ENCODE data around the gene ESRRB.
A peak's percentile ranks its signal among the peaks of the same experiment; 100 is the strongest.

Gene ESRRB

DNA sequence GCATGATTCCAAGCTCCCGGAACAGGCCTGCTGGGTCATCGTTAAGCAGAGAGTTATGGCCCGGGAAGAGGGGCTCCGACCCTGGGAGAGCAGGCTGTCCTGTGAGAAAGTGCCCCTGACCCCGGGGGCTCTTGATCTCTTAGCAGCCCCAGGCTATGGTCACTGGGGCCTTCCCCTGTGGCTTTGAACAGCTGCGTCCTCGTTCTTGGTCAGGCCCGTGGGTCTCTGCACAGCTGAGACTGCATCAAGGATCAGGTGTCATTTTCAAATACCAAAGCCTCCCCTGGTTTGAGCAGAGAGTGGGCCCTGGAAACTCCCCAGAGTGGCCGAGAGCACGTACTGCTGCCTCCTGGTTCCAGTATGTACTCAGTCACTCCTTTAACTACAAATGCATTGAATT is 114.8 kb downstream of the ESRRB start:
- no peak for FAIRE-seq
- DNase-seq (ENCODE audit: insufficient read length, low spot score), result no peak

DNA sequence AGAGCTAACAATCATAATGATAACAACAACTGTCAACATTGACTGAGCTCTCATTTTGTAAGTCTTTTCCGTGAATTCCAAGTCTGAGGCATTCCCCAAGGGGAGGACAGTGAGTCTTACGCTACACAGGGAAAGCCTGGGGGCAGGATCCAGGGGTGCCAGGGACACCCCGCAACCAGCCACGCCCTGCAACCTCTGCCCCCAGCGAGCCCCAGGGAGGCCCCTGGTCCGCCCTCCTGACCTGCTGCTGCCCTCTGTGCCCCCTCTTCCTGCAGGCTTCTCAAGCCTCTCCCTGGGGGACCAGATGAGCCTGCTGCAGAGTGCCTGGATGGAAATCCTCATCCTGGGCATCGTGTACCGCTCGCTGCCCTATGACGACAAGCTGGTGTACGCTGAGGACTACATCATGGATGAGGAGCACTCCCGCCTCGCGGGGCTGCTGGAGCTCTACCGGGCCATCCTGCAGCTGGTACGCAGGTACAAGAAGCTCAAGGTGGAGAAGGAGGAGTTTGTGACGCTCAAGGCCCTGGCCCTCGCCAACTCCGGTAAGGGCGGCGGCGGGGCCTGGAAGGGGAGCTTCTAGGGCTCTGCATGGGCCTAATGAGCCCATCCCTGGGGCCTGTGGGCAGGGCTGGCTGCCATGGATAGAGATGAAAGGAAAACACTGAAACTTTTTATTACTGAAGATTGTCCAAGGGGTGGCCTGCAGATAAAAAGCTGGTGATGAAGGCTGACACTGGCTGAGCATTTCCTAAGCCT is 115.4 kb downstream of the ESRRB start:
- no peak for DNase-seq (ENCODE audit: insufficient read length, low spot score)
- peak; percentile 64 for FAIRE-seq

DNA sequence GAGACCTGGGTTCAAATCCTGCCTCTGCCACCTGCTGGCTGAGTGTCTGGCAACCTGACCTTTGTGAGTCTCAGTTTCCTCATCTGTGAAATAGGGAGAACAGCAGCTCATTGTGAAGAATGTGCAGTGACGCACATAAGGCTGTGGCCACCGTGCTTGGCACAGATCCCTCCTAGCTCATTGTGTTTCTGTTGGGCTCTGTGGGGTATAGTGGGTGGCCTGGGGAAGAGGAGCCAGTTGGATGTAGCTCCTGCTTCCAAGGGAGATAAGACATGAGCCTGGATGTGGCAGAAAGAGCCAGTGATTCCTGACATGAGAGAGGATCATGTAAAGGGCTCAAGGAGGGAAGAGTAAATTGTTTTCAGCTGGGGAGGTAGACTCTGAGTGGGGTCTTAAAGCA is 120.0 kb downstream of the ESRRB start:
- FAIRE-seq, result peak; percentile 86
- no peak for DNase-seq (ENCODE audit: insufficient read length, low spot score)

DNA sequence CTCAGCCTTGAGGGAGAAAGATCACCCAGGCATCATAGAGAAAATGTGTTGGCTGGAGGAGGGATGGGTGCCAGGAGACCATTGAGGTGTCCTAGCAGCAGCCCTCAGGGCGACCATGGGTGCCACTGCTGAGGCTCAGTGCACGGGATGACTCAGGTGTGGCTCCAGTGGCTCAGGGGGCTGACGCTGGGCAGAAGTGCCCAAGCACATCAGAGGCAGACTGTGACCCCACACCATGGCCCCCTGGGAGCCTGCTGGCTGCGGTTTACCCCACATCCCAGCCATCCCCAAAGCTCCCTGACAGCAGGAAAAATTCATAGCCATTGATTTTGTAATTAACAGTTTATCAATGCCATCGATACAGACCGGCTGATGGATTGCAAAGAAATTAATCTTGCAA is 120.7 kb downstream of the ESRRB start:
- DNase-seq (ENCODE audit: insufficient read length, low spot score), result no peak
- peak; percentile 38 for FAIRE-seq

DNA sequence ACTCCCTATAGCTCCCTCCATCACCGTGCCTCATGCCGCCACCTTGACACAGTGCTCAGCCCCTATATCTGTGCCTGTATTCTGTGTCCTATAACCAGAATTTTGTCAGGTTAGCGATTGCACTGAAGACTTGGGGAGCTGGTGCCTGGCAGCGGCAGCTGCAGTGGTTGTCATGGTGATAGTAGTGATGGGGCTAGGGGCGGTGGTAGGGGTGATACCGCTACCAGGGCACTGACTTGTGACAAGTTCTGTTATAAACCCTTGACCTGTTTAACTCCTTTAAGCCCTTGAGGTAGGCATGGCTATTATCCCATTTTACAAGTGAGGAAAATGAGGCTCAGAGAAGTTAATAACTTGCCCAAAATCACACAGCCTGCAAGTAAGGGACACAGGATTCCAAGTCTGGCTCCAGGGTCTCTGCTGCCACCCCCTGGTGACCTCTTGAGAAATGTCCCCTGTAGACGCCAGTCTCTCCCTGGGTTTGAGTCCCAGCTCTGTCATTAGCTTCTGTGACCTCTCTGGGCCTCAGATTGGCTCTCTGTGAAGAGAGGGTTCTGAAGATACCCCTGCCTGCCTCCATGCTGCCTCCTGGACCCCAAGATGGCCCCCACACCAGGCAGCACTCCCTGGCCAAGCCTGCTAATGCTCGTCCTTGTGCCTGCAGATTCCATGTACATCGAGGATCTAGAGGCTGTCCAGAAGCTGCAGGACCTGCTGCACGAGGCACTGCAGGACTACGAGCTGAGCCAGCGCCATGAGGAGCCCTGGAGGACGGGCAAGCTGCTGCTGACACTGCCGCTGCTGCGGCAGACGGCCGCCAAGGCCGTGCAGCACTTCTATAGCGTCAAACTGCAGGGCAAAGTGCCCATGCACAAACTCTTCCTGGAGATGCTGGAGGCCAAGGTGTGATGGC is 121.9 kb downstream of the ESRRB start:
- FAIRE-seq, result peak; percentile 71
- no peak for DNase-seq (ENCODE audit: insufficient read length, low spot score)

DNA sequence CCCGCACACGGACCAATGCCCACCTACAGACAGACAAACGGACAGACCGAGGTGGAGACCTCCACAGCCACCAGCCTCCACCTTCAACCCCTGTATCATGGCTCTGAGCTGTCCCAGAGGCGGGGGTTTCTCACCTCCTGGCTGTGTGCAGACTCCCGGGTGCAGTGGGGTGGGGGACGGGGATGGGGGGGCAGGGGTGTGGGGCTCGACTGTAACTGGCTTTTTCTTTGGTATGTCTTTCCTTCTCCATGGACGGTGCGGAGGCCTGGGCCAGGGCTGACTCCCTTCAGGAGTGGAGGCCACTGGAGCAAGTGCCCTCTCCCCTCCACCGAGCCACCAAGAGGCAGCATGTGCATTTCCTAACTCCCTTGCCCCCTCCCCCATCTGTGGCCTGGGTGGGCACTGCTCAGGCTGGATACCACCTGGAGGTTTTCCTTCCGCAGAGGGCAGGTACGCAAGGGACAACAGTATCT is 122.6 kb downstream of the ESRRB start:
- FAIRE-seq (no peak), DNase-seq (ENCODE audit: insufficient read length, low spot score) (no peak)

DNA sequence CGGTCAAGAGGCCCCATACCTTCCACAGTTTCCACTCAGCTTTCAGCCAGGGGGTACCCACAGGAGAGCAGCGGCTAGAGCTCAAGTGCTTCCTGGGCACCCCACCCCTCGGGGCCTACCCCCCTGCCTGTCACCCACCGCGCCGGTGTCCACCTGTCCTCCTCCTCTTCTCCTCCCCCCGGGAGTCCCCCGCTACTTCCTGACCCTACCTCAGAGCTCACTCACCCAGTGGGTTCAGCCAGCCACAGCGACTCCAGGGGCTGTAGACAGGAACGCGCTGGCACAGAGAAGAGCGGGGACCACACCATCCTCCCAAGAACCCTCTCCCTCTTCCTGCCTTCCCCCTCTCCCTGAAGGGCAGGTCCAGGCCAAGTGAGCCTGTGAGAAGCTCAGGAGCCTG is 123.0 kb downstream of the ESRRB start:
- peak; percentile 65 for FAIRE-seq
- no peak for DNase-seq (ENCODE audit: insufficient read length, low spot score)

DNA sequence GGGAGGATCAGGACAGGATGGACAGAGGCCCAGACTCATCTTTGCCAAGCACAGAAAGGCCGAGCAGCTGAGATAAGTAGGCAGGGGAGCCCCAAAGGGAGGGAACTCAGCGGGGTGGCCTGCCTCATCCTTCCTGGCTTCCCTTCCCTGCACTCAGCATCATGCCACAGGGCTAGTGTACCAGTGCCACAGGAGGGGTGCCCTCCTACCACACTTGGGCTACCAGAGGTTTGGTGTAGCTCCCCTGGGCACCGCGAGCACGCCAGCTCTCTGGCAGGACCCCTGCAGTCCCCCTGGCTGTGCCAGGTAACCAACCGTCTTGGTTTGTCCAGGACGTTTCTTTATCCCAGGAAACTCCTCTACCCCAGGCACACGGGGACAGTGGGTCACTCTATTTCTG is 123.5 kb downstream of the ESRRB start:
- FAIRE-seq, result no peak
- no peak for DNase-seq (ENCODE audit: insufficient read length, low spot score)

DNA sequence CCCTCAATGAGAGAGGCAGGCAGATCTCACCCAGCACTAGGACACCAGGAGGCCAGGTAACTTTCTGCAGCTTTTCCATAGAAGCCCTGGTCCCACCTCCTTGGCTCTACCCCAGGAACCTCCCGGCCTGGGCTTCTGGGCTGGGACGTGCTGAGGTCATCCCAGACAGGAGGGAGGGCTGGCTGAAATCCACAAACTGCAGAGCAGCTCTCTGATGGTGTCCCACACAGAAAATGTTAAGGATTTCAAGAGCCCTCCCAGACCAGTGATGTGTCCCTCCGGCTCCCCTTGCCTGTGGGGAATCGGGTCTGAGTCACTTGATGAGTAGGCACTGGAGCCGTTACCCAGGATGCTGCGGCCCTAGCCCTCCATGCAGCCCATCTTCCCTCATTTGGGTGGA is 124.1 kb downstream of the ESRRB start:
- FAIRE-seq, result peak; percentile 94
- peak; percentile 78 for DNase-seq (ENCODE audit: insufficient read length, low spot score)

DNA sequence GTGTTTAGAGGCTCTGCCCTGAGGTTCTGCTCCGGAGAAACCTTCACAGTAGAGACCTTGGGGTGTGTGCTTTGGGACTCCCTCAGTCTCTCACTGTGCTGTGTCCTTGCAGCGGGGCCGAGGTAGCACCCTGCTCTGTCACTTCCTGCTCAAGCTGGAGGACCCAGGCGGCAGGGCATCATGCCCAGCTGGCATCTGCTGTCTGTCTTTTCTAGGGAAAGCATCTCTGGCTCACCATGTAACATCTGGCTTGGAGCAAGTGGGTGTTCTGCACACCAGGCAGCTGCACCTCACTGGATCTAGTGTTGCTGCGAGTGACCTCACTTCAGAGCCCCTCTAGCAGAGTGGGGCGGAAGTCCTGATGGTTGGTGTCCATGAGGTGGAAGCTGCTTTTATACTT is 124.5 kb downstream of the ESRRB start:
- FAIRE-seq, result no peak
- DNase-seq (ENCODE audit: insufficient read length, low spot score), result no peak

DNA sequence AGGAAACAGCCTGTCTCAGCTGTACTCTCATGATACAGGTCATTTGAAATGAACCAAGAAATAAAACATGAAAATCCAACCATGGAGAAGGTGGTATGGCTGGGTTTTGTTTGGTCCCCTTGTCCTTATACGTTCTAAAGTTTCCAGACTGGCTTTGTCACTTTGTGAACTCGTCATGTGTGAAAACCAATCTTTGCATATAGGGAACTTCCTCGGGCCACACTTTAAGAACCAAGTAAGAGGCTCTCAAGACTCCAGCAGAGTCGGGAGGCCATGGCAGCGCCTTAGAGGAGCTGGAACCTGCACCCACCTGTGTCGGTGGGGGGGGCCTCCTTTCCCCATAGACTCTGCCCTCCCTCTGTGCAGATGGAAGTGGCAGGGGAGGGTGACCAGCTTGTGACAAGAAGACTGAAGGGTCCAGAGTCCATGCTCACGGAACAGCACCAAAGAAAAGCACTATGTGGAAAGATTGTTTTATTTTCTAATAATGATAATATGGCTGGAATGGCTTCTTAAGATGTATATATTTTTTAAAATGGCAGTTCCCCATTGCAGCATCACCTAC is 125.3 kb downstream of the ESRRB start:
- DNase-seq (ENCODE audit: insufficient read length, low spot score) (no peak), FAIRE-seq (no peak)

DNA sequence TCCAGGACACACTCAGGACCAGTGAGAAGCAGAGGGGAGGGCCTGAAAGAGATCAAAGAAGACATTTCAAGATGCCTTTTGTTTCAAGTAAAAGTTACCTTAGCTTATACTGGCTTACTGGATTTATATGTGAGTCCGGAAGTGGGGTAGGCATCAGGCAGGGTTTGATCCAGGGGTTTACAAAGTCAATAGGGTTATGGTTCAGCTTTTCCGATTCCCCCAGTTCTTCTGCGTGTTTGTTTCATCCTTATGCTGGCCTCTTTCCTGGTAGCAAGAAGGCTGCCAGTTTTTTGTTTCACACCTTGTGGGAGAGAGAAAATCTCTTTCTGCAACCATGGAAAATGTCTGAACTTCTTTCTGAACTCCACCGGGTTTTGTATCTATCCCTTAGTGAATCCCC is 126.3 kb downstream of the ESRRB start:
- FAIRE-seq, result peak; percentile 31
- DNase-seq (ENCODE audit: insufficient read length, low spot score), result no peak

DNA sequence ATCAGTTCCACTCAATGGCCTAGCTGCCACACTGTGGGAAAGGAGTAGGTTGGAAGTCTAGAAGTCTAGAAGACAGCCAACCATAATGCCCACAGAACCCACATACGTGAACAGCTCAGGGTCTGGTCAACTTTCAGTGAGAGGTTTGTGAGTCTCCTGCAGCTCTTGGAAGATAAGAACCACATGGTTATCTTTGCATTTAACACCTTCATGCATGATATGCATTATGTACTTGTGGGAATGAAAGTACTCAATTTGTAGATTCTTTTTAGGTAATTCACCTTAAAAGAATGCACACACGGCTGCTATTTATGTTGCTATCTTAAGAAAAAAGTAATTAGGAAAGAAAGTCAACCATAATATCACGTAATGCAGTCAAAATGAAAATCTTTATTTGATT is 126.7 kb downstream of the ESRRB start:
- FAIRE-seq (peak; percentile 48), DNase-seq (ENCODE audit: insufficient read length, low spot score) (no peak)

DNA sequence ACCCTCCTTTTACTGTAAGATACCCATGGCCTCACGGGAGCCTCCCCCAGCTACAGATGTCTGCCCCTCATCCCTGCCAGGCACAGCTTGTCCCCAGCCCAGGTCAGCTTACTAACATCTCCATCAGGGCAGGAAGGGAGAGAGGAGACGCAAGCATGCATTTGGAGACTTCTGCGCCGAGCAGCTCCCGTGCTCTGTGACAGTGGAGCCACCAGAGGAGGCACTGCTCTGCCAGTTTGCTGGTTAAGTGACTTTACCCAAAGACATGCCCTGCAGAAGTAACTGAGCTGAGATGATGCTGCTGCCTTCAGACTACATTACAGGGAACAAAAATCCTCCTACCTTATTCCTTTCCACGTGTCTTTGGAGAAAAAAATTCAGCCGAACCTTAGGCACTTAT is 133.4 kb downstream of the ESRRB start:
- FAIRE-seq (peak; percentile 49), DNase-seq (ENCODE audit: insufficient read length, low spot score) (no peak)

DNA sequence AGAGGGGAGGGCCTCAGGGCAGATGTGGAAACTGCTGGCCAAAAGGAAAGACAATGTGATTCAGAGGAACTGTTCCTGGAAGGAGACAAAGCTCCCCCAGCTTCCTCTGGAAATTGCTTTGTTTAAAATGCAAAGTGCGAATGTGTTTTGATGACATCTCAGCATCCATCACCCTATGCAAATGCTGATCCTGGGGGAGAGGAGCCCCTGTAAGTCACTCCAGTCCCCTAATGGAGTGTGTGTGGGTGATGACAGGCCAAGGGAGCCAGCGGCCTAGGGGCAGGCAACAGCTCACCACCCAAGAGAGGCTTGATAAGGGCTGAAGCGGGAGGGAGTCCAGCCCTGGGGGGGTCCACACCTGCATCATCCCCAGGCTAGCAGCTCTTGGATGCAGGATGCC is 134.2 kb downstream of the ESRRB start:
- FAIRE-seq, result no peak
- DNase-seq (ENCODE audit: insufficient read length, low spot score), result no peak

DNA sequence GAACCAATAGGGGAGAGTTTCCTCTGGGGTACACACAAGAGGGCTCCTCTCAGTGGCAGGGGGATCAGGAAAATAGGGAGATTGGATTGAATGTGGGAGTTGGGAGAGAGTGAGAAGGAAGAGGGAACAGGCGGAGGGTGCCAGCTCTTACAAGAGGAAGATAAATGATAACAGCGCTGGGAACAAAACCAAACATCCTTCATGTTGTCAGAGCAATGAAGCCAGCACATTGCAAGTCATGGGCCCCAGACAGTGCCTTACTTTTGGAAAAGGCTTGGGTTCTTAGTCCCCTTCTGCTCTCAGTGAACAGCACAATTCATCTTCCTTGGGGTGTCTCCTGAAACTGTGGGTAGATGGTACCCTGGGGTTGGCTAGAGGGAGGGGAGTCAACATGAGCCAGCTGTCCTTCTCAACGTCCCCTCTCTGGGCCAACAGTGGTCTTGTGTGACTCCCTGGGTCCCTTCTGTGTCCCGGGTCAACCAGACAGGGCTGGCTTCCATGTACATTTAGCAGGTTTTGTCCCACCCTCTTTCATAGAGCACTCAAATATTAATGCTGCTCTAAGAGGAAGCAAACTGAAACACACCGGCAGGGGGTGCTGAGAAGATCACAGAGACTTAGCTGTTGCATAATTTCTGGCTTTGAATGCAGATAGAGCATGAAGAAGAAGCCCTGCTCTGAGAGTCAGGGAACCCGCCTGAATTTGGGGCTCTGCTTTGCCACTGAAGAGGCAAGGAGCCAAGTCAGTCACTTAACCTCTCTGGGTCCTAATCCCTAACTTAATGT is 138.5 kb downstream of the ESRRB start:
- no peak for FAIRE-seq
- DNase-seq (ENCODE audit: insufficient read length, low spot score), result peak; percentile 70

DNA sequence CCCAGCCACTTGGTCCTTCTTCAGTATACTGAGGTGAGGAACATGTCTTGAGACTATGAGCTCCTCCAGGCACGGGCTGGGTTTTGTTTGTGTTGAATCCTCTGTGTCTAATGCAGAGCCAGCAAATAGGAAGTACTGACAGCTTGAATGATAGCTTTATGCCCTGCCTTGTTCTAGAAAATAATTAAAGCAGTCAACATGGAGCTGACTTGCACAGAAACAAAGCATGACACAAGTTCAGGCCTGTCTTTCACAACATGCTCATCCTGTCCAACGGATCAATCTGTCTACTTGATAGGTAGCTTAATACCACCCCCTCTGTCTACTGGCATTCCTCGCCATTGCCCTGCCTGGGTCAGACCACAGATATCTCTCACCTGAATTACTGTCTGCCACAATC is 140.9 kb downstream of the ESRRB start:
- FAIRE-seq (peak; percentile 82), DNase-seq (ENCODE audit: insufficient read length, low spot score) (no peak)

DNA sequence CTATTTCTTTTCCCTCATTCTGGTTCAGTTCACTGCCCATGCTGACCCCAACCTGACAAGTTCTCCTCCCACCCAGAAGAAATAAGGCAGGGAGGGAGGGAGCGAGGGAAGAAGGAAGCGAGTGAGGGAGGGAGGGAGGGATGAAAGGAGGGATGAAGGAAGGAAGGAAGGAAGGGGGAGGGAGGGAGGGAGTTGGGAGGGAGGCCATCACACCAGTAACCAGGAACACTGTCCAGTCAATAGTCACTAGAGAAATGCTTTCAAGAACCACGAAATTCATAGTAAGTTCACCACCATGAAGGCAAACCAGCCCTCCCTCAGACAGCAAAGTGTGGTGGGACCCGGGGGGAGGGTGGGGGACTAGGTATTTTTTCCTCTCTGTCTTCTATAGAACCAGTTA is 142.4 kb downstream of the ESRRB start:
- FAIRE-seq (no peak), DNase-seq (ENCODE audit: insufficient read length, low spot score) (no peak)

DNA sequence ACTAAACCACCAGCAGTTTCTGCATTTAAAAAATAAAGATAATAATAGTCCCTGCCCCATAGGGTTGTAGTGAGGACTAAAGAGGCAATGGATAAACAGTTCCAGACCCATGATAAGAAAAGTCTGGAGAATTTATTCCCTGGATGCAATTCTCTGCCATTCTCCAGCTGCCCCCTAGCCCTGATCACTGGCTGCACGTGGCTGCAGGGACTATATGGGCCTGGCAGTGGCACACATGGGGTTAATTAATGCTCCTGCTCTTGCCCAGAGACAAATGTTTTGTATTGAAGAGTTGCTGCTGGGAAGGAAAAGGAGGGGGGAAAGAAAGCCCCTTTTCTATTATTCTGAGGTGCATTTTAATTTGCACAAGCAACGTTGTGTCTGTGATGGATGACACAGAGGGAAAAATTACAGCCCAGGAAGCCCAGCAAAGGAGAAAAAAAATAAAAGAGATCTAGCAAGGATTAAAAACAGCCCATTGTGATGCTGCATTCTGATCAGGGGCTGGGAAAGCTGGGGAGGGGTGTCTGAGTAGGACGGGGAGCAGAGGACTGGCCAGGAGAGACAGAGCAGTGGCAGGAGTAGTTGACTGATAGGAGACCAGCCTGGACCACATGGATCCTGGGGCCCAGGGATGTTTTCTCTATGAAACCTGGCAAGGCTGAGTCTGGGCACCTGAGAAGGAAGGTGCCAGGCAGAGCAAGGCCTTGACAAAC is 149.3 kb downstream of the ESRRB start:
- DNase-seq (ENCODE audit: insufficient read length, low spot score) (no peak), FAIRE-seq (no peak)

DNA sequence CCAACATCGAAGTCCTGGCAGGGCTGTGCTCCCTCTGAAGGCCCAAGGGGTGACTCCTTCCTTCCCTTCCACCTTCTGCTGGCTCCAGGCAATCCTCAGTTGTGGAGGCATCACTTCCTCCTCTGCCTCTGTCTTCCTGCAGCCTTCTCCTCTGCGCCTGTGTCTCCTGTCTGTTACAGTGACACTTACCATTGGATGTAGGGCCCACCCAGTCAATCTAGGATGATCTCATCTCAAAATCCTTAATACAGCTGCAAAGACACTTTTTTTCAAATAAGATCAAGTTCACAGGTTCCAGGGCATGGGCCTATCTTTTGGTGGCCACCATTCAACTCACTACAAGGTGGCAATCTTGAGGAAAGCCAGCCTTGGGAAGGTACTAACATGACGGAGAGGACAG is 155.1 kb downstream of the ESRRB start:
- FAIRE-seq (peak; percentile 64), DNase-seq (ENCODE audit: insufficient read length, low spot score) (no peak)
